Testis (tissue), 3 donors: ENCODE results near the gene TBC1D4. TPM values are rescaled to one million over a fixed set of nuclear protein-coding genes. Genes with fewer than 3 reads are reported as not detected.
"Not testable (repeated sequence)": the region's sequence is repeated elsewhere in the genome, so short reads cannot be mapped to it uniquely, and the experiment has no call there.

ENCODE experiments used
- DNase-seq: peaks from one replicate; pipeline ENCODE4 v3.0.0-alpha.2; 2019
- H3K27ac ChIP-seq, 2 donors: fragments of 200-600 bp; sonication (generic); one replicate each; pipeline ENCODE4 v1.5.1; 2019
- H3K27me3 ChIP-seq: fragments of 200-600 bp; sonication (generic); one replicate; pipeline ENCODE4 v1.5.1; 2019
- H3K36me3 ChIP-seq: fragments of 200-600 bp; sonication (generic); one replicate; pipeline ENCODE4 v1.5.1; 2017; ENCODE audit warnings: low read depth; ENCODE audit errors: missing control alignments
- H3K4me1 ChIP-seq: fragments of 200-600 bp; sonication (generic); one replicate; pipeline ENCODE4 v1.5.1; 2019
- H3K4me3 ChIP-seq, 2 donors: fragments of 200-600 bp; sonication (generic); one replicate each; pipeline ENCODE4 v1.5.1; 2017 to 2019
- H3K9me3 ChIP-seq: fragments of 200-600 bp; sonication (generic); one replicate; pipeline ENCODE4 v1.5.1; 2017
- CTCF ChIP-seq, 3 experiments: fragments of 450-650 bp in 2 of 3; fragments of 200-600 bp in 1 of 3; sonication (generic) in 1 of 3; IDR thresholded peaks; one replicate each; pipeline ENCODE4 v1.5.1; 2016 to 2019; ENCODE audit warnings: antibody characterized with exemption in 3 of 3, mild to moderate bottlenecking in 2 of 3, moderate library complexity in 1 of 3
- POLR2A ChIP-seq: fragments of 450-650 bp; IDR thresholded peaks from one replicate; pipeline ENCODE4 v1.6.1; 2017; ENCODE audit warnings: antibody characterized with exemption, mild to moderate bottlenecking, moderate library complexity
- WGBS, 2 donors: methylation state at CpG; one replicate each; pipeline ENCODE4 v1.1.5; 2018; 5-methylcytosine and 5-hydroxymethylcytosine counted together
- intact Hi-C: fragments of 100-400 bp; cut with DNase I; formaldehyde crosslinking; loops from one replicate; pipeline ENCODE4 v1.15.1; 2023; ENCODE audit warnings: low total_unique reads
- polyA plus RNA-seq: library from polyadenylated mRNA; stranded (reverse); fragments of 350-450 nt; fragmentation: Illumina TruSeq; extraction: RNeasy Lipid Tissue Mini Kit (QIAGEN cat#74804); gene quantifications from one replicate; pipeline ENCODE4 v1.2.3, GENCODE V29; 2014; ENCODE audit warnings: low read depth, low replicate concordance; ENCODE audit not compliant: insufficient read depth
- total RNA-seq, 2 donors: library from RNA; depleted of rRNA; stranded (reverse); fragments of >200 nt; gene quantifications; one replicate each; pipeline ENCODE4 v1.2.3, GENCODE V29; 2016

Gene TBC1D4
- total and polyA plus RNA-seq, 3 donors from 2014 or later: 12.7 to 23.5 (median 20.4) TPM

DNA sequence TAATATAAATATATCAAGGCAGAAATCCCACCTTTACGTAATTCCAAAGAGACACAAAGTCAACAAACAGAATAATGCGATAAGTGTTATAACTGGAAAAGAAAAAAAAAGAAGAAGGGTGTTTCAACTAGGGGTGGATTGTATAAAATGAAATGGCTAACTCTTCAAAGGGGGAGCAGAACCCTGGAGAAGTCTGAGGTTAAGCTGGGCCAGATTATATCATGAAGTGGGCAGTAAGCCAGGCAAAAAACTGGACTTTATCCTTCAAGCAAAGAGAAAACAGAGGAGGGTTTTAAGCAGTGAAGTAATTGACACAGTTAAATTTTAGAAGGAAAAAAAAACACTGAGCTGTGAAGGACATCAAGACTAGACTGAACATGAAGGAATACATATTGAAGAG, 41.9 kb downstream of the TBC1D4 start:
- no peaks in the 10 kb centered on the region for H3K27me3 ChIP-seq
- 77 to 88% methylated on average over 2 of the region's 2 CpGs for whole genome bisulfite sequencing, 2 donors
- H3K9me3 ChIP-seq: no peaks in the 10 kb centered on the region
- DNase-seq: no peak
- H3K4me3 ChIP-seq: no peak overlapping the region
- TF ChIP-seq CTCF (IDR thresholded peaks at IDR 0.05) (no peak), POLR2A (no peak)
- H3K36me3 ChIP-seq: no peaks in the 10 kb centered on the region
- no peak overlapping the region for H3K27ac ChIP-seq
- H3K4me1 ChIP-seq: peaks cover 4% of the 10 kb centered on the region
- intact Hi-C loops: no loop called here

GRCh38 chr13:75437582-75438318, 44.2 kb downstream of the TBC1D4 start:
- Histone ChIP-seq H3K4me3 (no peak overlapping the region), H3K27ac (no peak overlapping the region), H3K27me3 (no peaks in the 10 kb centered on the region), H3K4me1 (peaks cover 4% of the 10 kb centered on the region), H3K9me3 (no peaks in the 10 kb centered on the region), H3K36me3 (no peaks in the 10 kb centered on the region)
- intact Hi-C loops: no loop called here
- no peak for TF ChIP-seq CTCF (IDR thresholded peaks at IDR 0.05)
- TF ChIP-seq POLR2A: no peak
- 39 to 54% methylated on average over 4 of the region's 4 CpGs for WGBS, 2 donors
- no peak for DNase-seq

- intact Hi-C loops, DNase-seq, H3K4me3 ChIP-seq, H3K27ac ChIP-seq, H3K9me3 ChIP-seq, H3K36me3 ChIP-seq, H3K27me3 ChIP-seq, H3K4me1 ChIP-seq: not testable (repeated sequence)
- WGBS, 2 donors: 95 to 97% methylated on average over 2 of the region's 2 CpGs
These were observed 47.8 kb downstream of the TBC1D4 start for GRCh38 chr13:75434126-75434525.

DNA sequence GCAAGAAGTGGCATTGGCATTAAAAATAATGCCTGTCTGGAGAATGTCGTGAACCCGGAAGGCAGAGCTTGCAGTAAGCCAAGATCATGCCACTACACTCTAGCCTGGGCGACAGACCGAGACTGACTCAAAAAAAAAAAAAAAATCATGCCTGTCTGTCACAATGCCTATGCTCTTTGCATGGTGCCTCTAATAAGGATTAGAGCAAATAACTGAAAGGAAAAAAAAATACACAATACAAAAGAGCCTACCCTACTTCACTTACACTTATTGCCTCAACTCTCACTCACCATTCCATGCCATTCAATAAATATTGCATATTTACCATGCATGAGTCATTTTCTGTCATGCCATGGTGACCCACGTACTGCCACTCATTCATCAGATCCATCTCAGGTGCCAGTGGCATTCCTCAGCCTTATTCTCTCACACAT, 49.1 kb downstream of the TBC1D4 start:
- Histone ChIP-seq H3K4me3 (no peak overlapping the region), H3K36me3 (no peaks in the 10 kb centered on the region), H3K4me1 (peaks cover 3% of the 10 kb centered on the region), H3K27me3 (no peaks in the 10 kb centered on the region), H3K9me3 (no peaks in the 10 kb centered on the region), H3K27ac (no peak overlapping the region)
- DNase-seq: no peak
- TF ChIP-seq POLR2A: no peak
- TF ChIP-seq CTCF (IDR thresholded peaks at IDR 0.05): no peak
- intact Hi-C loops: no loop called here
- WGBS, 2 donors: 89 to 95% methylated on average over 5 of the region's 5 CpGs

DNA sequence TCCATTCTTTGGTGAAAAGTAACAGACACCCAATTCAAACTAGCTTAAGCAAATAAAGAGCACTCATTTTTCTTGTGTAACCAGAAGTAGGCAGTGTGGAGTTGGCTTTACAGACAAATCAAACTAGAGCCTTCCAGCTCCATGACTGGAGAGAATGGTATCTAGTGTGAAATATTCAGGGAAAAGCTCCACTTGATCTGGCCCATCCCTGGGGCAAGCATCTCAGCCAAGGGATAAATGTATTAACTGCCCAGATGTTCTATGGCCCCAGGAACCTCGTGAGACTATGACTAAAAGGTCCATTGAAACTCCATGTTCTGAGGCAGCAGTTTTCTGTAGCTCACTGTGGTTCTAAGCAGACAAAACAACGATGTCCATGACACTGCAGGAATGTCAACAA, 49.9 kb downstream of the TBC1D4 start:
- H3K36me3 ChIP-seq: no peaks in the 10 kb centered on the region
- H3K9me3 ChIP-seq: no peaks in the 10 kb centered on the region
- no peaks in the 10 kb centered on the region for H3K4me1 ChIP-seq
- no peak overlapping the region for H3K27ac ChIP-seq
- no peaks in the 10 kb centered on the region for H3K27me3 ChIP-seq
- no peak for DNase-seq
- H3K4me3 ChIP-seq: no peak overlapping the region
- 52 to 87% methylated on average over 2 of the region's 2 CpGs for WGBS, 2 donors
- TF ChIP-seq CTCF (IDR thresholded peaks at IDR 0.05): no peak
- no peak for TF ChIP-seq POLR2A
- intact Hi-C loops: no loop called here
